Measurements from ENCODE around the gene CCNQ. TPM values are rescaled to one million over a fixed set of nuclear protein-coding genes. Genes with fewer than 3 reads are reported as not detected.

The CCNQ gene
- total and polyA plus RNA-seq, 2 donors (not counting 3 experiments of a cell fraction or from before 2014, with no cell fraction given), result 21.3 to 37.0 TPM

- Histone ChIP-seq H3K9ac (replicated peaks; ENCODE audit: extremely low read depth, insufficient read depth, low read length) (no peak overlapping the region), H3K4me3 (replicated peaks in 1 of 3; ENCODE audit: insufficient read depth in 1 of 3, low read depth in 1 of 3, low read length in 3 of 3) (no peak overlapping the region), H4K20me1 (replicated peaks; ENCODE audit: control insufficient read depth, extremely low read depth, insufficient read depth, low read length) (no peaks in the 10 kb centered on the region), H3K36me3 (ENCODE audit: control insufficient read depth in 2 of 2, extremely low read depth in 1 of 2, insufficient read depth in 2 of 2, low read length in 2 of 2) (peaks cover 3 to 12% of the 10 kb centered on the region in 2 experiments), H3K9me3 (replicated peaks; ENCODE audit: control insufficient read depth, insufficient read depth, low read length) (no peaks in the 10 kb centered on the region), H3K27me3 (ENCODE audit: control insufficient read depth in 2 of 2, insufficient read depth in 2 of 2, low read length in 2 of 2) (no peaks in the 10 kb centered on the region), H3K4me2 (ENCODE audit: insufficient read depth, low read length) (no peak overlapping the region), H3K9me1 (replicated peaks; ENCODE audit: control insufficient read depth, extremely low read depth, insufficient read depth, low read length) (no peaks in the 10 kb centered on the region), H2AFZ (ENCODE audit: low read depth, low read length) (no peak overlapping the region), H3K4me1 (ENCODE audit: control insufficient read depth, extremely low read depth, insufficient read depth, low read length) (no peaks in the 10 kb centered on the region), H3K79me2 (ENCODE audit: control insufficient read depth, insufficient read depth, low read length) (peaks cover 12% of the 10 kb centered on the region), H3K27ac (ENCODE audit: insufficient read depth, low read depth, low read length) (no peak overlapping the region)
- POLR2A ChIA-PET, result no interaction called here
- CTCF ChIA-PET, result no interaction called here
- FAIRE-seq (no peak), DNase-seq (ENCODE audit: low read depth, low spot score) (no peak)
- TF ChIP-seq GATA2 (IDR thresholded peaks at IDR 0.05; ENCODE audit: insufficient read depth, insufficient read length, low read depth, low read length) (no peak), JUN (IDR thresholded peaks at IDR 0.05; ENCODE audit: borderline replicate concordance, insufficient read depth, insufficient read length, low read depth) (no peak), POLR2A (IDR thresholded peaks at IDR 0.05; ENCODE audit: low read depth, low read length) (no peak), MYC (IDR thresholded peaks at IDR 0.05; ENCODE audit: low read depth, low read length) (no peak), POLR2AphosphoS5 (IDR thresholded peaks at IDR 0.05; ENCODE audit: insufficient read depth, low read depth, low read length) (no peak), MAX (IDR thresholded peaks at IDR 0.05; ENCODE audit: insufficient read depth, insufficient read length) (no peak), FOS (IDR thresholded peaks at IDR 0.05; ENCODE audit: borderline replicate concordance, insufficient read depth, low read length) (no peak), CTCF (IDR thresholded peaks at IDR 0.05; ENCODE audit: extremely low read depth in 1 of 2, insufficient read depth in 1 of 2, low read depth in 1 of 2, low read length in 2 of 2) (no peak), EZH2 (IDR thresholded peaks at IDR 0.05; ENCODE audit: borderline replicate concordance, low read depth, low read length, severe bottlenecking) (no peak)
- dilution Hi-C loops (cut with MboI; ENCODE audit: extremely low pct_ligation_motif_present, low sequenced_read_pairs) (no loop called here), intact Hi-C loops (cut with micrococcal nuclease) (no loop called here)
- BruUV-seq (replicated peaks), result no TSS peak
Observed at GRCh38 chrX:153593811-153594500, 5.0 kb downstream of the CCNQ start.
